MM.1S (cell line): ENCODE measurements around the gene OR10W1.

Experiments
- DNase-seq: peaks from one replicate; pipeline ENCODE4 v3.0.0-alpha.2; 2015
- H2AFZ ChIP-seq: fragments of 300-600 bp; sonication (generic); 2 replicates; pipeline ENCODE4 v1.6.0; 2016; ENCODE audit warnings: antibody characterized with exemption, low read length
- H3F3A ChIP-seq: fragments of 300-600 bp; sonication (generic); 2 replicates; pipeline ENCODE4 v1.6.1; 2016; ENCODE audit warnings: mild to moderate bottlenecking, antibody characterized with exemption, low read length, moderate library complexity, mixed read lengths; ENCODE audit not compliant: insufficient read depth
- H3K27ac ChIP-seq: fragments of 300-600 bp; sonication (generic); 2 replicates; pipeline ENCODE4 v1.5.1; 2016; ENCODE audit warnings: mild to moderate bottlenecking, low read length
- H3K27me3 ChIP-seq: fragments of 300-600 bp; sonication (generic); replicated peaks from 2 replicates; pipeline ENCODE4 v1.6.0; 2016; ENCODE audit warnings: low read length; ENCODE audit not compliant: insufficient read depth
- H3K36me3 ChIP-seq: fragments of 300-600 bp; sonication (generic); replicated peaks from 2 replicates; pipeline ENCODE4 v1.6.1; 2016; ENCODE audit warnings: mild to moderate bottlenecking, low read length, mixed read lengths; ENCODE audit not compliant: insufficient read depth
- H3K4me1 ChIP-seq: fragments of 300-600 bp; sonication (generic); 2 replicates; pipeline ENCODE4 v1.6.1; 2016; ENCODE audit warnings: low read length, mixed read lengths
- H3K4me2 ChIP-seq: fragments of 300-600 bp; sonication (generic); 2 replicates; pipeline ENCODE4 v1.6.0; 2016; ENCODE audit warnings: low read depth, low read length
- H3K4me3 ChIP-seq: fragments of 300-600 bp; sonication (generic); 2 replicates; pipeline ENCODE4 v1.5.1; 2016; ENCODE audit warnings: low read length, mixed read lengths
- H3K79me2 ChIP-seq: fragments of 300-600 bp; sonication (generic); 2 replicates; pipeline ENCODE4 v1.6.1; 2016; ENCODE audit warnings: mixed run types, low read length, mixed read lengths
- H3K9ac ChIP-seq: fragments of 300-600 bp; sonication (generic); 2 replicates; pipeline ENCODE4 v1.6.1; 2016; ENCODE audit warnings: low read length, mixed read lengths
- H3K9me2 ChIP-seq: fragments of 300-600 bp; sonication (generic); replicated peaks from 2 replicates; pipeline ENCODE4 v1.6.1; 2016; ENCODE audit warnings: mild to moderate bottlenecking, low read length, mixed read lengths; ENCODE audit not compliant: insufficient read depth
- H3K9me3 ChIP-seq: fragments of 300-600 bp; sonication (generic); replicated peaks from 2 replicates; pipeline ENCODE4 v1.6.1; 2016; ENCODE audit warnings: mild to moderate bottlenecking, low read length, mixed read lengths; ENCODE audit not compliant: insufficient read depth
- H4K20me1 ChIP-seq: fragments of 300-600 bp; sonication (generic); 2 replicates; pipeline ENCODE4 v1.6.1; 2016; ENCODE audit warnings: mild to moderate bottlenecking, low read length, moderate library complexity, mixed read lengths; ENCODE audit not compliant: insufficient read depth
- CTCF ChIP-seq: fragments of 300-600 bp; sonication (generic); IDR thresholded peaks from 2 replicates; pipeline ENCODE4 v1.5.1; 2016; ENCODE audit warnings: antibody characterized with exemption, low read length, mixed read lengths
- EZH2 ChIP-seq: fragments of 300-600 bp; sonication (generic); optimal IDR thresholded peaks from 2 replicates; pipeline ENCODE3; 2017; ENCODE audit warnings: low read depth, mild to moderate bottlenecking, antibody characterized with exemption, low read length, mixed read lengths
- EZH2phosphoT487 ChIP-seq: fragments of 300-600 bp; sonication (generic); IDR thresholded peaks from 2 replicates; pipeline ENCODE4 v1.6.1; 2018; ENCODE audit warnings: antibody characterized with exemption, low read length

OR10W1 gene

GRCh38 chr11:58285483-58286040, 17.5 kb upstream of the OR10W1 start:
- Histone ChIP-seq H3K9me2 (no peaks in the 10 kb centered on the region), H3K27ac (no peak overlapping the region), H3K9ac (no peak overlapping the region), H3K4me2 (no peak overlapping the region), H4K20me1 (no peaks in the 10 kb centered on the region), H3K27me3 (no peaks in the 10 kb centered on the region), H3K36me3 (no peaks in the 10 kb centered on the region), H2AFZ (no peak overlapping the region), H3K9me3 (no peaks in the 10 kb centered on the region), H3F3A (no peaks in the 10 kb centered on the region), H3K4me1 (no peaks in the 10 kb centered on the region), H3K79me2 (no peaks in the 10 kb centered on the region), H3K4me3 (no peak overlapping the region)
- no peak for DNase-seq
- TF ChIP-seq CTCF (no peak), EZH2 (no peak), EZH2phosphoT487 (no peak)

GRCh38 chr11:58276151-58276550, 8.1 kb upstream of the OR10W1 start:
- TF ChIP-seq CTCF: no peak
- TF ChIP-seq EZH2: no peak
- Histone ChIP-seq H3K27me3 (no peaks in the 10 kb centered on the region), H3K79me2 (no peaks in the 10 kb centered on the region)

GRCh38 chr11:58275002-58275401, 6.9 kb upstream of the OR10W1 start:
- no peak overlapping the region for H3K27ac ChIP-seq
- H3K4me1 ChIP-seq: no peaks in the 10 kb centered on the region
- no peaks in the 10 kb centered on the region for H3K36me3 ChIP-seq
- no peaks in the 10 kb centered on the region for H3K9me3 ChIP-seq
- H3K9me2 ChIP-seq: no peaks in the 10 kb centered on the region
- no peak overlapping the region for H3K9ac ChIP-seq
- no peaks in the 10 kb centered on the region for H3K79me2 ChIP-seq
- no peak overlapping the region for H2AFZ ChIP-seq
- DNase-seq: no peak
- no peak overlapping the region for H3K4me3 ChIP-seq
- no peak overlapping the region for H3K4me2 ChIP-seq
- H4K20me1 ChIP-seq: no peaks in the 10 kb centered on the region
- H3K27me3 ChIP-seq: no peaks in the 10 kb centered on the region
- TF ChIP-seq EZH2phosphoT487 (no peak), CTCF (no peak), EZH2 (no peak)
- no peaks in the 10 kb centered on the region for H3F3A ChIP-seq

More at GRCh38 chr11:58276151-58276550, 8.1 kb upstream of the OR10W1 start:
- H3K4me2 ChIP-seq: no peak overlapping the region
- no peaks in the 10 kb centered on the region for H3K9me3 ChIP-seq
- no peaks in the 10 kb centered on the region for H3K36me3 ChIP-seq
- DNase-seq: no peak
- no peak overlapping the region for H3K27ac ChIP-seq
- no peaks in the 10 kb centered on the region for H3F3A ChIP-seq
- H3K9ac ChIP-seq: no peak overlapping the region
- no peaks in the 10 kb centered on the region for H4K20me1 ChIP-seq
- H3K4me3 ChIP-seq: no peak overlapping the region
- H2AFZ ChIP-seq: no peak overlapping the region
- H3K9me2 ChIP-seq: no peaks in the 10 kb centered on the region
- no peaks in the 10 kb centered on the region for H3K4me1 ChIP-seq
